GM12878 (cell line): ENCODE results near the gene NUBPL. TPM values are rescaled to one million over a fixed set of nuclear protein-coding genes. Genes with fewer than 3 reads are reported as not detected.

ENCODE experiments used
- ATAC-seq: fragments of 200-7000 bp; cut with Tn5 transposase; 3 replicates; pipeline ENCODE4 v1.9.1; 2020; ENCODE audit warnings: mild to moderate bottlenecking, moderate library complexity
- BruUV-seq: library from RNA; stranded (reverse); fragments of 400-500 nt; replicated peaks from 2 replicates; lab custom pipeline; 2021; lab: Mats Ljungman, UMichigan
- CTCF ChIA-PET: fragments of 300-600 bp; sonication (Branson Sonifier 250); formaldehyde crosslinking; extraction: SDS; loops from one replicate; lab custom pipeline; 2021; ENCODE audit warnings: inconsistent platforms; lab: Yijun Ruan, JAX
- POLR2A ChIA-PET: fragments of 350-600 bp; formaldehyde crosslinking; extraction: SDS; loops from one replicate; lab custom pipeline; 2021; ENCODE audit warnings: inconsistent platforms; lab: Charles Lee
- RAD21 ChIA-PET: fragments of 300-600 bp; sonication (Branson Sonifier 250); formaldehyde crosslinking; loops from one replicate; lab custom pipeline; 2023; ENCODE audit warnings: antibody characterized with exemption; ENCODE audit not compliant: unreplicated experiment; lab: Charles Lee
- SMC1A ChIA-PET: fragments of 300-600 bp; sonication (Branson Sonifier 250); formaldehyde crosslinking; loops from one replicate; lab custom pipeline; 2023; ENCODE audit not compliant: unreplicated experiment, uncharacterized antibody; lab: Charles Lee
- DNase-seq: peaks from one replicate; pipeline ENCODE4 v3.0.0-alpha.2; 2011; ENCODE audit warnings: low read depth, low spot score
- FAIRE-seq: peaks from 3 replicates; lab custom pipeline; 2011; peaks lifted over from hg19 to GRCh38; lab: Jason Lieb, UNC
- H2AFZ ChIP-seq: 2 replicates; pipeline ENCODE4 v1.6.0; 2011; ENCODE audit warnings: low read depth, low read length, control low read depth; ENCODE audit not compliant: control insufficient read depth
- H3K27ac ChIP-seq: 2 replicates; pipeline ENCODE4 v1.5.1; 2011; ENCODE audit warnings: control low read depth; ENCODE audit not compliant: control insufficient read depth, insufficient read depth
- H3K27me3 ChIP-seq, 2 experiments: replicated peaks in 1 of 2; 2 replicates each; pipeline versions ENCODE4 v1.6.0 to v1.6.1; 2011; ENCODE audit warnings: low read length in 1 of 2; ENCODE audit not compliant: control insufficient read depth in 2 of 2, insufficient read depth in 2 of 2
- H3K36me3 ChIP-seq, 2 experiments: 2 replicates each; pipeline ENCODE4 v1.5.1; 2011; ENCODE audit warnings: low read length in 1 of 2; ENCODE audit not compliant: control insufficient read depth in 2 of 2, insufficient read depth in 2 of 2
- H3K4me1 ChIP-seq: 2 replicates; pipeline ENCODE4 v1.6.1; 2011; ENCODE audit warnings: mild to moderate bottlenecking, low read length, moderate library complexity, mixed read lengths; ENCODE audit not compliant: control insufficient read depth, insufficient read depth
- H3K4me2 ChIP-seq: 2 replicates; pipeline ENCODE4 v1.6.0; 2011; ENCODE audit warnings: control low read depth; ENCODE audit not compliant: control insufficient read depth, insufficient read depth
- H3K4me3 ChIP-seq: fragments of 200-600 bp; sonication (generic); 2 replicates; pipeline ENCODE4 v1.5.1; 2016
- H3K79me2 ChIP-seq: 2 replicates; pipeline ENCODE4 v1.6.0; 2011; ENCODE audit warnings: low read length; ENCODE audit not compliant: control insufficient read depth, insufficient read depth
- H3K9ac ChIP-seq: 2 replicates; pipeline ENCODE4 v1.8.0; 2011; ENCODE audit warnings: low read length, control low read depth, mixed read lengths; ENCODE audit not compliant: control insufficient read depth, insufficient read depth
- H3K9me3 ChIP-seq: replicated peaks from 3 replicates; pipeline ENCODE4 v1.5.1; 2011; ENCODE audit warnings: mild to moderate bottlenecking, low read length; ENCODE audit not compliant: control insufficient read depth, insufficient read depth
- H4K20me1 ChIP-seq: 2 replicates; pipeline ENCODE4 v1.6.0; 2011; ENCODE audit not compliant: control insufficient read depth, insufficient read depth
- CEBPB ChIP-seq, 2 experiments: fragments of 150-350 bp in 1 of 2; IDR thresholded peaks; 2 replicates each; pipeline ENCODE4 v1.6.1; 2012 to 2014; ENCODE audit warnings: low read depth in 2 of 2, low read length in 2 of 2, borderline replicate concordance in 1 of 2, inconsistent platforms in 1 of 2
- CHD2 ChIP-seq: IDR thresholded peaks from 2 replicates; pipeline ENCODE4 v1.6.1; 2011; ENCODE audit warnings: low read depth, low read length, improper control_type of control experiment, borderline replicate concordance
- EZH2 ChIP-seq: IDR thresholded peaks from 2 replicates; pipeline ENCODE4 v1.6.1; 2012; ENCODE audit warnings: low read depth, mild to moderate bottlenecking, control low read depth, inconsistent platforms, low read length, borderline replicate concordance; ENCODE audit not compliant: control insufficient read depth
- HDGF ChIP-seq: fragments of 450-650 bp; IDR thresholded peaks from 2 replicates; pipeline ENCODE4 v1.6.1; 2016; ENCODE audit warnings: antibody characterized with exemption
- JUNB ChIP-seq: IDR thresholded peaks from 2 replicates; pipeline ENCODE4 v1.6.1; 2016; ENCODE audit warnings: antibody characterized with exemption, mild to moderate bottlenecking
- NBN ChIP-seq: fragments of 450-650 bp; IDR thresholded peaks from 2 replicates; pipeline ENCODE4 v1.6.1; 2016
- WGBS: methylation state at CpG from one replicate; pipeline ENCODE4 v1.1.6; 2016; ENCODE audit warnings: low lambda C conversion rate; ENCODE audit not compliant: insufficient replicate concordance, insufficient coverage; ENCODE audit errors: missing lambda C conversion rate; 5-methylcytosine and 5-hydroxymethylcytosine counted together
- in situ Hi-C: fragments of 300-500 bp; cut with MboI; formaldehyde crosslinking; loops from 9 replicates; pipeline ENCODE4 v1.14.3; 2018; ENCODE audit warnings: mixed read lengths
- intact Hi-C: fragments of 100-400 bp; cut with micrococcal nuclease; formaldehyde crosslinking; loops from one replicate; pipeline ENCODE4 v1.14.2; 2022; ENCODE audit not compliant: unreplicated experiment
- polyA plus RNA-seq, 11 experiments: library from polyadenylated mRNA; depleted of rRNA in 4 of 11; unstranded in 6 of 11; stranded (reverse) in 5 of 11; fragments of >200 nt; fragmentation: Nextera tagmentation in 4 of 11; fragmentation: Illumina TruSeq in 1 of 11; extraction: Ambion mirVana in 4 of 11; extraction: Trizol in 1 of 11; gene quantifications; 1 replicate in 1 of 11; 2 replicates in 10 of 11; pipeline versions ENCODE4 v1.2.1 to v1.2.3, GENCODE V29; 2011 to 2016; ENCODE audit warnings: inconsistent platforms in 2 of 11, missing spikeins in 2 of 11, low read depth in 1 of 11
- total RNA-seq, 4 experiments: library from RNA; depleted of rRNA in 3 of 4; stranded (reverse); fragments of >200 nt in 3 of 4; fragmentation: Illumina TruSeq in 1 of 4; extraction: Trizol in 1 of 4; gene quantifications; 2 replicates each; pipeline versions ENCODE4 v1.2.1 to v1.2.3, GENCODE V29; 2013 to 2021
- TF ChIP-seq, protein P1 (sequence below): fragments of 150-350 bp; IDR thresholded peaks from 2 replicates; pipeline ENCODE4 v1.6.1; 2016; ENCODE audit warnings: low read depth, low read length

NUBPL gene
- total and polyA plus RNA-seq, 10 of the 15 experiments (the other 5 are each of a cell fraction or from before 2014, with no cell fraction given) = 3.4 to 11.6 (median 8.1) TPM

DNA sequence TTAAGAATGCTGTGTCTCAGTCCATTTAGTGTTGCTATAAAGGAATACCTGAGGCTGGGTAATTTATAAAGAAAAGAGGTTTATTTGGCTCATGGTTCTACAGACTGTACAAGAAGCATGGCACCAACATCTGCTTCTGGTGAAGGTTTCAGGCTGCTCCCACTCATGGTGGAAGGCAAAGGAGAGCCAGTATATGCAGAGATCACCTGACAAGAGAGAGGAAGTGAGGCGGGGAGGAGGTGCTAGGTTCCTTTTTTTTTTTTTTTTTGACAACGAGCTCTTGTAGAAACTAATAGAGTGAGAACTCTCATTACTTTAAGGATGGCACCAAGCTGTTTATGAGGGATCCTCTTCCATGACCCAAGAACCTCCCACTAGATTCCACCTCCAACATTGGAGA is 121.6 kb downstream of the NUBPL start (continued):
- TF ChIP-seq, protein P1, sequence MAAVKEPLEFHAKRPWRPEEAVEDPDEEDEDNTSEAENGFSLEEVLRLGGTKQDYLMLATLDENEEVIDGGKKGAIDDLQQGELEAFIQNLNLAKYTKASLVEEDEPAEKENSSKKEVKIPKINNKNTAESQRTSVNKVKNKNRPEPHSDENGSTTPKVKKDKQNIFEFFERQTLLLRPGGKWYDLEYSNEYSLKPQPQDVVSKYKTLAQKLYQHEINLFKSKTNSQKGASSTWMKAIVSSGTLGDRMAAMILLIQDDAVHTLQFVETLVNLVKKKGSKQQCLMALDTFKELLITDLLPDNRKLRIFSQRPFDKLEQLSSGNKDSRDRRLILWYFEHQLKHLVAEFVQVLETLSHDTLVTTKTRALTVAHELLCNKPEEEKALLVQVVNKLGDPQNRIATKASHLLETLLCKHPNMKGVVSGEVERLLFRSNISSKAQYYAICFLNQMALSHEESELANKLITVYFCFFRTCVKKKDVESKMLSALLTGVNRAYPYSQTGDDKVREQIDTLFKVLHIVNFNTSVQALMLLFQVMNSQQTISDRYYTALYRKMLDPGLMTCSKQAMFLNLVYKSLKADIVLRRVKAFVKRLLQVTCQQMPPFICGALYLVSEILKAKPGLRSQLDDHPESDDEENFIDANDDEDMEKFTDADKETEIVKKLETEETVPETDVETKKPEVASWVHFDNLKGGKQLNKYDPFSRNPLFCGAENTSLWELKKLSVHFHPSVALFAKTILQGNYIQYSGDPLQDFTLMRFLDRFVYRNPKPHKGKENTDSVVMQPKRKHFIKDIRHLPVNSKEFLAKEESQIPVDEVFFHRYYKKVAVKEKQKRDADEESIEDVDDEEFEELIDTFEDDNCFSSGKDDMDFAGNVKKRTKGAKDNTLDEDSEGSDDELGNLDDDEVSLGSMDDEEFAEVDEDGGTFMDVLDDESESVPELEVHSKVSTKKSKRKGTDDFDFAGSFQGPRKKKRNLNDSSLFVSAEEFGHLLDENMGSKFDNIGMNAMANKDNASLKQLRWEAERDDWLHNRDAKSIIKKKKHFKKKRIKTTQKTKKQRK = no peak

DNA sequence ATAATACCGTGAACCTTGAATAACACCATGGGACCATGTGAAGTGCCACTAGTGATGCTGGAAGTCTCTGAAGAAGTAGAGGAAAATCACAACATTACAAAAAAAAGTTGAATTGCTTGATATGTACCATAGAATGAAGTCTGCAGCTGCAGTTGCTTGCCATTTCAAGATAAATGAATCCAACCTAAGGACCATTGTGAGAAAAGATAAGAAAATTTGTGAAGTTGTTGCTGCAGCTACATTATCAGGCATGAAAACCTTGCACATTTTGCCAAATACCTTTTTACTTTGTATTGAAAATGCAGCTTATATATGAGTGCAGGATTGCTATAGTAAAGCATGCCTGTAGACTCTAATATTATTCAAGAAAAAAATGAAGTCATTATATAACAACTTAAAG is 126.5 kb downstream of the NUBPL start:
- BruUV-seq = no TSS peak
- Histone ChIP-seq H3K9me3 (no peaks in the 10 kb centered on the region; the same call in 2 of the 3 replicates), H3K9ac (no peak overlapping the region), H3K4me2 (no peak overlapping the region), H4K20me1 (no peaks in the 10 kb centered on the region), H3K79me2 (no peaks in the 10 kb centered on the region), H3K4me3 (no peak overlapping the region), H2AFZ (no peak overlapping the region), H3K4me1 (no peaks in the 10 kb centered on the region), H3K27ac (no peak overlapping the region), H3K36me3 (no peaks in the 10 kb centered on the region), H3K27me3 (no peaks in the 10 kb centered on the region)
- ChIA-PET RAD21 (no interaction called here), CTCF (interaction anchor here (1.0 kb wide), 1 partner anchor 27 kb away, joined by 3 read pairs; no protein-coding TSS in a partner anchor), SMC1A (no interaction called here), POLR2A (no interaction called here)
- TF ChIP-seq CHD2 (no peak), NBN (no peak), JUNB (no peak), CEBPB (IDR thresholded peaks at IDR 0.05; ENCODE audit: borderline replicate concordance in 1 of 2, low read depth in 2 of 2, low read length in 2 of 2) (no peak), HDGF (no peak), EZH2 (no peak)
- DNase-seq = no peak
- WGBS = 95% methylated on average over 1 of the region's 1 CpG
- in situ Hi-C loops = no loop called here
- no peak for ATAC-seq
- intact Hi-C loops = no loop called here
- no peak for FAIRE-seq
